ENCODE data around the gene PTPRK.
A peak's percentile ranks its signal among the peaks of the same experiment; 100 is the strongest.

PTPRK gene

DNA sequence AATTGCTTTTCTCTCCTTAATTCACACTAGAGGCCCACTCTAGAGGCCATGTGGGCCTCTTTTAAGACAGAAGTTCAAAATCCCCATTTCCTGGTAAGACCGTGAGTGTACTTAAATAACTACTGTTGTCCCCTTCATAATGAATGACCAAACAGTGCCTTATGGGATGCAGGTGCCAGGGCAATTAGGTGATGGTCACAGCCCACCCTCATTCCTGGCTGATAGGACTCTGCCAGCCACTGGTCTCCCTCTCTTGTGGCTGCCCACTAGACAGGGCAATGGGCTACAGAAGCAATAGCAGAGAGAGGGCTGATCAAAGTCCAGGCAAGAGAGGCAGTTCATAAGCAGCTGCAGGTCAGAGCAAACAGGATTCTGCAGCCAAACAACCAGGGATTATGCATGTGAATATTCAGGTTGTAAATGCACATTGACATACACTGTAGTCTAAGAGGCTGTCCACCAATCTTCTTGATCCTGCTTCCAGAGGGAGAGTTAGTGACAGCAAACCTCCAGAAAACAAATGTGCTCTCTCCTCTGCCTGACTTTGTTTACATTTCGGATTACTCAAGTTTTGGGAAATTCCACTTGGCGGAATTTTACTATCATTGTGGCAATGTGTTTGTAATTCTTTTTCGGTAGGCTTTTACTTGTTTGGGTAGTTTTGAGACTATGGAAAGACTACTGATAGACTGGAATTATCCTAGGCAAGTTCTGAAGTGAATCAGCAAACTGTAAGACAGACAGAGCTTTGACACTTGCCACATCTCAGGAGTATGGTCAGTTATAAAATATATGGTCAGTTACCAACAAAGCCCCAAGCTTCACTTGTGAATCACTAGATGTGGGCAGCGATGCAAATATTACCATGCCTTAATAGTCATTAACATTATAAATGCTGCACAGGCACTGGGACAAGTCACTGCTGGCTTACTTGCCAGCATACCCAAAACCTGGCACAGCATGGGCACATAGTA lies 12.8 kb downstream of the PTPRK start:
- TF ChIP-seq ZNF274 (IDR thresholded peaks at IDR 0.05; ENCODE audit: low read depth, low read length): no peak
- H3K4me3 ChIP-seq (ENCODE audit: low read length): no peak overlapping the region

DNA sequence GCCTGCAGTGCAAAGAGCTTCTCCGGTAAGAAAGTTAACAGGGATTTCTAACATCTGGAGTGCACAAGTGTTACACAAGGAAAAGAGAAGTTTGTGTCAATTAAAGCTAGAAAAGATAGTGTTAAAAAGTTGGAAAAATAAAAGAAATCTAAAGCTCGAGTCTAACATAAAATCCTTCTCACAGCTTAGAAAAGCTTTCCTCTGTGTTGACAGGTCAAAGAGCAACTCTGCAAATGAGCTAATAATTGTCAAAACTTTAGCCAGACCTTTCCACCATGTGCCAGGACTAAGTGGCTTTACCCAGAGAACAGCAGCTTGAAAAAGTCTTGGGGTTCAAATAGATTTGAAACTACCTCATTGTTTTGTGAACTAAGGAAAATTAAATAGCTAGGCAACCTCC lies 14.8 kb downstream of the PTPRK start:
- TF ChIP-seq ZNF274 (IDR thresholded peaks at IDR 0.05; ENCODE audit: low read depth, low read length): no peak
- no peak overlapping the region for H3K4me3 ChIP-seq (ENCODE audit: low read length)

DNA sequence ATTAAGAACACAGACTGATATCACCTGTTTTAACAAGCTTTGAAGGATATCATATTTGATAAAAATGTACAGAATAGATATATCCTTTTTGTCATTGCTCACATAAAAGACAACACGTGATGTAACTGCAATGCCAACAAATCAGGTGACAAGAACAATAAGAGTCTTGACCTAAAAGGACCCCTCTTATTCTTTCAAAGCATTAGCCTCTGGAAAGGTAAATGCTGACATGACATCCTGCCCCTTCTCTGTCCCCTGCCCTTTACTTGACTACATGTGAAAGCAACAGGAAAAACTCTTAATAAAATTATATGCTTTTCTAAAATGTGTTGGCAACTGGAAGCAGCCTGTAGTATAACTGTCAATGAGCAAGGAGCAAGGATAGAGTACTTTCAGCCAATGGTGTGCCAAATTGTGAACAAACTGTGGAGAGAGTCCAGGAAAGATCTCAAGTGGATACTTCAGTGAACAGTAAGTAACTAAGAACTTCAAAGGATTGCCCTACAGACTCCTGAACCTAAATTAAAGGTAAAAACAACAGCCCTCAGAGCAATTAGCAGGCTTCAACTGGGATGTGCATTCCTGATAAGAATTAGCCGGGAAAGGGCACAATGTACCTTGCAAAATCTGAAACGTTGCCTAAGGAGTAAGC lies 16.3 kb downstream of the PTPRK start:
- H3K4me3 ChIP-seq (ENCODE audit: low read length): no peak overlapping the region
- TF ChIP-seq ZNF274 (IDR thresholded peaks at IDR 0.05; ENCODE audit: low read depth, low read length): no peak

DNA sequence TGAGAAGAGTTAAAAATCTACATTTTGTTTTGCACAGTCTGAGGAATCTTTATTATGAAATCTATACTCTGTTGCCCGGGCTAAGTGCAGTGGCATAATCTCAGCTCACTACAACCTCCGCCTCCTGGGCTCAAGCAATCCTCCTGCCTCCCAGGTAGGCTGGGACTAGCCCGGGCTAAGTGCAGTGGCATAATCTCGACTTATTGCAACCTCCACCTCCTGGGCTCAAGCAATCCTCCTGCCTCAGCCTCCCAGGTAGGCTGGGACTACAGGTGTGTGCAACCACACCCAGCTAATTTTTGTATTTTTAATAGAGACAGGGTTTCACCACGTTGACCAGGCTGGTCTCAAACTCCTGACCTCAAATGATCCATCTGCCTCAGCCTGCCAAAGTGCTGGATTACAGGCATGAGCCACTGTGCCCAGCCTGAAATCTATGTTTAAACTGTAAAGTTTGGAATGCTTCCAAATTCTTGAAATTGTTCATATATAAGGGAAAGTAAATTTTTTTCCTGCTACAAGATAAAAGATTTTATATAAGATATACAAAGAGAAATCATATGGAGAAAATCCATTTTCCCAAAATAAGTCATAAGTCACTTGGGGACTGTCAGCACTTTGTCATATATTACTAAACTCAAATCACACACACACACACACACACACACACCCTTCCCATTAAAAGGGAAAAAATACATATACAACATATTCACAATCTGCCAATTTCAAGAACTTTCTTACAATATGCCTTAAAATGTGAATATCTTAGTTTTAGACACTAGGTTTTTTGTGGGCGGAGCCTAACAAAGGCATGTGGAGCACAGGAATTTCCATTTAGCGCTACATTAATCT lies 19.4 kb downstream of the PTPRK start:
- no peak for TF ChIP-seq ZNF274 (IDR thresholded peaks at IDR 0.05; ENCODE audit: low read depth, low read length)
- no peak overlapping the region for H3K4me3 ChIP-seq (ENCODE audit: low read length)

DNA sequence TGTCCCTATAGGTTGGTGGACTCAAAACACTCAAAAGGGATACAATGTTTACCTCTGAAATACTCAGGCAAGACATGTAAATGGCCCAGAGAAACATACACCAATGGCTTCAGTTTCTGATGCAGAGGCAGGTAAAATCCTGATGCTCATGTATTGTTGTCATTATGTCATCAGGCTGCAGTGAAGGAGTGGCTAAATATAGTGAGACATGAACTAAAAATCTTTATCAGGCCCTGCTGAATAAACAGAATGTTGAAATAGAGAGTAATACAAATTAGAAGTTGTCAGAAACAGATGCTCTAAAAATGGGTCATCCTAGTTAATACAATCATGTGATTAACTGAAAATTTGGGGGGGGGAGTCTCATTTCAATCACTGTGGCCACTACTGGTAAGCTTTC lies 20.4 kb downstream of the PTPRK start:
- TF ChIP-seq ZNF274 (IDR thresholded peaks at IDR 0.05; ENCODE audit: low read depth, low read length): no peak
- H3K4me3 ChIP-seq (ENCODE audit: low read length): no peak overlapping the region

DNA sequence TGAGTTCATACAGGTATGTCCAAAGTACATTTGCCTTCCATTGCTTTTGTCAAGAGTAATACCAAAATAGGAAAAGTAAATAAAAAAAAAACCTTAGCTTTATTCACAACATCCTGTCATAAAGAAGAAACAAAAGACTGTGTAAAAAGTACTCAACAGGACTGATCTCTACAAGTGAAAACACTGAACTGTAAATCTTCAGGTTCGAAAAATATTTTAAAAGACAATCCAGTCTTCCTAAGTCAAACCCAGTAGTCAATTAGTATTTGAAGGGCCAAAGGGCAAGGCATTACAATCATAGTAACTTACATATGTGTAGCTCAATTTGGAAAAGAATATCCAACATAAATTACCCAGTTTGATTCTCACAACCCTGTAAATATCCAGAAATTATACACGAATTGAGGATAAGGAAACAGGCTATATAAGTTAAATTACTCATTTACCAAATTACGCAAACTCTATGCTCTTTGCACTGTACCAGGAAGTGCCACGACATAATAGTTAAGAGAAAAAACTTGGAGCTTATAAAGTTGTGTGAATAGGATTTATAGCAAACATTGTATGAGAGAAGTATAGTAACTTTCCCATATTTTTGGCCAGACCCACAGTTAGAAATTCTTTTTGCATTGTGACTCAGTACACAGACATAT lies 21.2 kb downstream of the PTPRK start:
- no peak for TF ChIP-seq ZNF274 (IDR thresholded peaks at IDR 0.05; ENCODE audit: low read depth, low read length)
- H3K4me3 ChIP-seq (ENCODE audit: low read length): no peak overlapping the region

DNA sequence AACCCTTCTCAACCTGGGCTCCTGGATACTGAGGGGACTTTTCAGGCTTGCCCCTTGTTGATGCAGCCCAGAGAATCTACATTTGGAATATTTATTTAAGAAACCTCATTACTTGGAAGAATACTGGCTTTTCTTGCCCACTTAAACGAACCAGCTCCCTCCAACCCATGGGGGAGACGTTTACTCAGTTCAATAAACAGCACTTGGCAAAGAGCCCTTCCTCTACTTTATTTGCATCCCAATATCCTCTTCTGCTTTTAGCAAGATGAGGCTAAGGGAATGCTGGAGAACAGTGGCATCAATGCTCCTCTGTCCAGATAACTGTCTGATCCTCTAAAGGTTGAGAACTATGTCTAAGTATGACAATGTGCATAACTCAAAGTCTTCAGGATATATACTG lies 22.2 kb downstream of the PTPRK start:
- no peak overlapping the region for H3K4me3 ChIP-seq (ENCODE audit: low read length)
- no peak for TF ChIP-seq ZNF274 (IDR thresholded peaks at IDR 0.05; ENCODE audit: low read depth, low read length)

DNA sequence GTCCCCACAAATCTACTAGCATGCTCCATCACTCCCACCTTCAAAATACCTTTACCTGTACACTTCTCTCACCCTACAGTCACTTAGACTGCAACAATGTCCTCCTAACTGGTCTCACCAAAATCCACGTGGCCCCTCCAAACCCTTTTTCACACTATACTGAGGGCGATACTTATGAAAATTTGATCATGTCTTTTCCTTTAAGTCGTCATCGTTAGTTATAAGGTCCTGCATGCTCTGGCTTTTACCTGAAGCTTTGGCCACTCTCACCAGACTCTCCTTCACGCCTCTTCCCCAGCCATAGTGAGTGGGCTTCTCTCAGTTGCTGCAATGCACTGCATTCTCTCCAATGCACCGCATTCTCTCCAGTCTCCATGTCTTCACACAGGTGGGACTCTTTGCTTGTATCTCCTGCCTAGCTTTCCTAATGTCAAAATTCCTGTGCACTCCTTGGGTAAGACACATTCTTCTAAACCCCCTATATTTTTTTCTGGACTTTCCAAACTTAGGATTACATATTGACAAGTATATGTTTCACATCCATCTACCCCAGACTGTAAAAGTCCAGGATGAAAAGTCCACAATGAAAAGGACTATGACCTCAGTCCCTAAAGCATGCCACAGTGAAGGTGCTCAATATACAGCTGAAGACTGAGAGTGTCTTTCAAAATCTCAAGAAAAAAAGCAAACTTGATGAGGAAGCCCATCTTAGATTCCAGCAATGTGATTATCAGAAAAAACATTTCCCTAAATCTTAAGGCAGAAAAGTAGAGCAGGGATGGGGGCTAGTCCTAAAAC lies 24.7 kb downstream of the PTPRK start:
- H3K4me3 ChIP-seq (ENCODE audit: low read length): no peak overlapping the region
- no peak for TF ChIP-seq ZNF274 (IDR thresholded peaks at IDR 0.05; ENCODE audit: low read depth, low read length)

DNA sequence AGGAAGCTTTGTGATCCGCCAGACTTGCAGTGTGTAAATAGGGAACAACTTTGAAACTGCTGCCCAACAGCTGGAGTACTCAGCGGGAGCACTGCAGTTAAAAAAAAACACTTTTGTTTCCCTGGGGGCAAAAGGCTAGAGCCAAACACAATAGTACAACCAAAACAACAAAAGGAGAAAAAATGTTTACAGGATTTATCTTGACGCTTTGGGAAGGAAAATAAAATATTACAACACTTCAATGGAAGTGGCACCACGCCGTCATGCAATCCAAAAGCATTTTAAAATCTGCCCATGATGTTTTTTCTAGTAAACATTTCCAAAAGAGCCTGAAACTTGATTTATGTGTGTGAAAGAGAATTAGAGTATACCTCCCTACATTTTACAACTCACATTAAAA lies 26.0 kb downstream of the PTPRK start:
- no peak overlapping the region for H3K4me3 ChIP-seq (ENCODE audit: low read length)
- no peak for TF ChIP-seq ZNF274 (IDR thresholded peaks at IDR 0.05; ENCODE audit: low read depth, low read length)

DNA sequence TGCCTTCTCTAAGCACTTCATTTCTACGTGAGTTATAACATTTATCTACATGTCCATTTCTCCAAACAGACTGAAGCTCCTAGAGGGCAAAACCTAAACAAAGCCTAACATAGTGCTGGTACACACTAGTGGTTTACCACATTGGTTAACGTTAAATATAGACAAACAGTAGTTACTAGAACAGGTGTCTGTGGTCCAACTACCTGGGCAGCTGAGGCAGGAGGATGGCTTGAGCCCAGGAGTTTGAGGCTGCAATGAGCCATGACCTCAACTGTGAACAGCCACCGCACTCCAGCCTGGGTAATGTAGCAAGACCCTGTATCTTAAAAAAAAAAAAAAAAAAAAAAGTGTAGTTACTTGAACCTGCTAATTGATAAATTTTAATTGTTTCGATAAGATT lies 26.5 kb downstream of the PTPRK start:
- no peak for TF ChIP-seq ZNF274 (IDR thresholded peaks at IDR 0.05; ENCODE audit: low read depth, low read length)
- no peak overlapping the region for H3K4me3 ChIP-seq (ENCODE audit: low read length)

DNA sequence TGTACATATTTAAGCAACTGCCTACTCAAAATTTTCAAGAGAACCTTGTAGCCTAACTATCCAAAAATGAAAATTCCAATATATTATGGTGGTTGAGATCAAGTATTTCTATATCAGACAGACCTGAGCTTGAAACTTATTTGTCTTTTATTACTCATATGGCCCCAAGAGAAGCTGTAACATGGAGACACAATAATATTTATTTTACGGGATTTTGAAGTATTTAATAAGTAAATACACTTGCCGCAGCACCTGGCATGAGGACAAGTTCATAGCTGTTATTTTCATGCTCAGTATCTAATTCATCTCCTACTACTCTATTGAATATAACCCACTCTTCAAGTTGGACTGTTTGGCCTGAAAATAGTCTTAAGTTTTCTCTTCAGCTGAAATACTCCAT lies 28.0 kb downstream of the PTPRK start:
- no peak for TF ChIP-seq ZNF274 (IDR thresholded peaks at IDR 0.05; ENCODE audit: low read depth, low read length)
- no peak overlapping the region for H3K4me3 ChIP-seq (ENCODE audit: low read length)

DNA sequence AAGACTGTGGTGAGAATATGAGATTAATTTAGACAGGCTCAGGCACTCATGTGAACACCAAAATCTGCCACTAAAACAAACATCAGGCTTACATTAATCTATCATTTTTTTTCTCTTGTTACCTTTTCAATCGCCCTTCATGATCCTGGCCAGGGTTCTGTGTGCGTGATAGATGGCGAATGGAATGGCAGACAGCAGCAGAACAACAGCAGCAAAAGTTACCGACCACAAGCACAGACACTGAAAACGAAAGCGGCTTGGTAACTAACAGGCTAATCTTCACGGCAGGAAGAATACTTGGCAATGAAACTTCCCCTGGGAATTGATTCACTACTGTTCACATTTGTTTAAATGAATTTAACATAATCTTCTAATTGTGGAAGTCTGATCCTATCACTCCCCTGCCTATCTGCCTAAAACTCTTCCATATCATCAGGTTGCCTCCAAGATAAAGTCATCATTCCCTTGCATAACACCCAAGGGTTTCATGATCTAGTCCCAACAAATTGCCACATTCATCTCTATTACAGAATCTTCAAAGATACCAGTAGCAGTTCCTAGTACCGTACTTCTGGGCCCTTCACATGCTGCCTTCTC lies 28.7 kb downstream of the PTPRK start:
- no peak for TF ChIP-seq ZNF274 (IDR thresholded peaks at IDR 0.05; ENCODE audit: low read depth, low read length)
- peak overlapping the region; percentile 23; the same call in 1 of the 2 replicates for H3K4me3 ChIP-seq (ENCODE audit: low read length)
